IgD-negative memory B cell (primary cell): ENCODE results near the gene POU4F3. TPM values are rescaled to one million over a fixed set of nuclear protein-coding genes. Genes with fewer than 3 reads are reported as not detected.
"Not testable (repeated sequence)": the region's sequence is repeated elsewhere in the genome, so short reads cannot be mapped to it uniquely, and the experiment has no call there.

Experiments used
- H3K27ac Mint-ChIP-seq, 3 donors: one replicate each; pipeline ENCODE4 v1.8.0; 2020 to 2022; ENCODE audit warnings: mild to moderate bottlenecking in 3 of 3, mixed read lengths in 3 of 3, moderate library complexity in 1 of 3
- H3K27me3 Mint-ChIP-seq: one replicate; pipeline ENCODE4 v1.8.0; 2021; ENCODE audit warnings: mixed read lengths
- H3K36me3 Mint-ChIP-seq: one replicate; pipeline ENCODE4 v1.8.0; 2020; ENCODE audit warnings: mild to moderate bottlenecking, mixed read lengths
- H3K4me1 Mint-ChIP-seq, 3 donors: one replicate each; pipeline ENCODE4 v1.8.0; 2020 to 2022; ENCODE audit warnings: mixed read lengths in 3 of 3, mild to moderate bottlenecking in 1 of 3
- H3K4me3 Mint-ChIP-seq, 4 donors: one replicate each; pipeline ENCODE4 v1.8.0; 2020 to 2022; ENCODE audit warnings: mild to moderate bottlenecking in 4 of 4, mixed read lengths in 4 of 4, moderate library complexity in 3 of 4
- H3K9me3 Mint-ChIP-seq, 3 donors: one replicate each; pipeline ENCODE4 v1.8.0; 2020 to 2021; ENCODE audit warnings: mixed read lengths in 3 of 3, mild to moderate bottlenecking in 1 of 3
- polyA plus RNA-seq: library from polyadenylated mRNA; unstranded; fragments of 300-500 nt; fragmentation: Illumina TruSeq; gene quantifications from one replicate; pipeline ENCODE4 v1.2.3, GENCODE V29; 2021

Gene POU4F3
- polyA plus RNA-seq, result not detected

DNA sequence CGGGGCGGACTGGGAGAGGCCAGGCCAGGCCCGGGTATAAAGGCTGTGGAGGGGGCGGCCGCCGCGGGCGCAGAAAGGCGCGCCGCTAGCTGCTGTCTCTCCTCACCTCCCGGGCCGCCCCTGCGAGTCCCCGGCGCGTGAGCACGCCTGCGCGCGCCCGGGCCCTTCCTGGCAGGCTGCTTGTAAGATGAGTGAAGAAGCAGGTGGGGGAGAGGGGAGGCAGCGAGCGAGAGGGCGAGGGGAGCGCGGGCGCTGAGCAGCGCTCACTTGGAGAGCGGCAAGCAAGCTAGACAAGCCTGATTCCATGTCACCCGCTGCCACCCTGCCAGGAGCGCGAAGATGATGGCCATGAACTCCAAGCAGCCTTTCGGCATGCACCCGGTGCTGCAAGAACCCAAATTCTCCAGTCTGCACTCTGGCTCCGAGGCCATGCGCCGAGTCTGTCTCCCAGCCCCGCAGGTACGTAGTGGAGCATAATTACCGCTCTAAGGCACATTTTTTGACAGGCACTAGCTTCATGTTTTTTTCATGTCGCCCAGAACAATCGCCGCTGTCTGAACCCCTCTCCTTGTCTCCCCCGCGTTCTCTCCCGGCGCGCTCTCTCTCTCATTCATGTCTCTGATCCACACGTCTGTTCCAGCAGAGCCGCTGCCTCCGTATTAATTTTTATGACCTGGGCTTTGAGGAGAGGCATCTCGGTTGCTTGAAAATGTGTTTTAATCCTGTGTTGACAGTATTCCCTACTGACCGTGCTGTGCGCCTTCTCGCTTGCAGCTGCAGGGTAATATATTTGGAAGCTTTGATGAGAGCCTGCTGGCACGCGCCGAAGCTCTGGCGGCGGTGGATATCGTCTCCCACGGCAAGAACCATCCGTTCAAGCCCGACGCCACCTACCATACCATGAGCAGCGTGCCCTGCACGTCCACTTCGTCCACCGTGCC lies at the start of gene POU4F3:
TSS of gene POU4F3 (plus strand) at position 66 of the 941 bp plus-strand sequence. CDS start at position 340, 274 bp downstream.
- peaks cover 75% of the 10 kb centered on the region for H3K27me3 Mint-ChIP-seq
- H3K4me1 Mint-ChIP-seq, result peaks cover 0 to 6% (median 3%) of the 10 kb centered on the region in 3 donors
- H3K4me3 Mint-ChIP-seq, result peak within 1 kb of the TSS in 1 of 4 donors; percentile 84
- H3K27ac Mint-ChIP-seq, result no peak within 1 kb of the TSS
- peaks cover 0 to 4% (median 0%) of the 10 kb centered on the region in 3 donors for H3K9me3 Mint-ChIP-seq
- H3K36me3 Mint-ChIP-seq, result peaks cover 2% of the 10 kb centered on the region

DNA sequence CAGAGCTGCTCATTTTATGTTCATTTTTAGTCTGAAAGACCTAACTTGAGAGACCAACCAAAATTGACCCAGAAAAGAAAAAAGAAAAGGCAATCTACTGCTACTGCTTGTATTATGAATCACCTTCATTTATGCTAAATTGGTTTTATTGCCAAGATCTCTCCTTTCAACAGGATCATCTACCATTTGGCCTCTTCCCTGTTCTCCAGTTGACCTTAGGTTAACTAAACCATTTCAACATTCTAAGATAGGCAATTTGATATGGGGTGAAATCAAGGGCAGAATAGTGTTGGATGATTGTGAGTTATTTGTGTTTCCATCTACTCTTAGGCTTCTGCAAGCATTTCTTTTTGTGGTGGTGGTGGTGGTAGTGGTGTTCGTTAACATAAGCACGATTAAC lies 48.3 kb upstream of the POU4F3 start:
- Mint-ChIP-seq H3K4me3 (no peak overlapping the region), H3K4me1 (no peaks in the 10 kb centered on the region), H3K27ac (no peak overlapping the region), H3K9me3 (no peaks in the 10 kb centered on the region), H3K36me3 (no peaks in the 10 kb centered on the region), H3K27me3 (no peaks in the 10 kb centered on the region)

- H3K4me3 Mint-ChIP-seq, result no peak overlapping the region
- no peak overlapping the region for H3K27ac Mint-ChIP-seq
- no peaks in the 10 kb centered on the region for H3K9me3 Mint-ChIP-seq
- H3K4me1 Mint-ChIP-seq, result no peaks in the 10 kb centered on the region
- no peaks in the 10 kb centered on the region for H3K36me3 Mint-ChIP-seq
- no peaks in the 10 kb centered on the region for H3K27me3 Mint-ChIP-seq
Observed at GRCh38 chr5:146291421-146292074, 47.1 kb upstream of the POU4F3 start.

- Mint-ChIP-seq H3K27me3 (no peaks in the 10 kb centered on the region), H3K27ac (no peak overlapping the region), H3K4me3 (no peak overlapping the region), H3K36me3 (no peaks in the 10 kb centered on the region), H3K9me3 (peaks cover 0 to 1% (median 0%) of the 10 kb centered on the region in 3 donors), H3K4me1 (no peaks in the 10 kb centered on the region)
Observed at GRCh38 chr5:146296245-146296644, 42.4 kb upstream of the POU4F3 start.

GRCh38 chr5:146298920-146299319 lies 39.7 kb upstream of the POU4F3 start:
- H3K27ac Mint-ChIP-seq, H3K36me3 Mint-ChIP-seq, H3K9me3 Mint-ChIP-seq, H3K27me3 Mint-ChIP-seq, H3K4me3 Mint-ChIP-seq, H3K4me1 Mint-ChIP-seq: not testable (repeated sequence)

DNA sequence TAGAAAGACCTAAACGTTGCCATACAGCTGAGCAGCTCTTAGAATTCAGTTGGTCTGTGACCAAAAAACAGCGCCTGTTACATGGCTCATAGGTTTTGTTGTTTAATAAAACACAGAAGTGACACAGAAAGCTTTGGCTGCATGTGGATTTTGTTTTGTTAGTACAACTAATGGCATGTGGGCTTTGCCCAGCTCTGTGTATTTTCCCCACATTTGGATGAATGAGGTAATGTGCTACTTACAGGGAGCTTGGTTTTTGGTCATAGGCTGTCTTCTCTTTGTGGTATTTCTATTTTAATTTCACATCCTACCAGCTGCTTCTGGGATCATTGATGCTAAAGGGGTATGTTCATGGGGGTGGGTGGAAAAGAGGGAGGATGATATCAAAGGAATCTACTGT lies 37.0 kb upstream of the POU4F3 start:
- H3K27me3 Mint-ChIP-seq, result peaks cover 4% of the 10 kb centered on the region
- H3K27ac Mint-ChIP-seq, result no peak overlapping the region
- H3K4me1 Mint-ChIP-seq, result no peaks in the 10 kb centered on the region
- H3K36me3 Mint-ChIP-seq, result no peaks in the 10 kb centered on the region
- peaks cover 0 to 1% (median 0%) of the 10 kb centered on the region in 3 donors for H3K9me3 Mint-ChIP-seq
- H3K4me3 Mint-ChIP-seq, result no peak overlapping the region

GRCh38 chr5:146302406-146302805 lies 36.2 kb upstream of the POU4F3 start:
- H3K36me3 Mint-ChIP-seq, result no peaks in the 10 kb centered on the region
- H3K9me3 Mint-ChIP-seq, result peaks cover 0 to 1% (median 0%) of the 10 kb centered on the region in 3 donors
- H3K4me3 Mint-ChIP-seq, result no peak overlapping the region
- H3K27ac Mint-ChIP-seq, result no peak overlapping the region
- H3K4me1 Mint-ChIP-seq, result no peaks in the 10 kb centered on the region
- peaks cover 4% of the 10 kb centered on the region for H3K27me3 Mint-ChIP-seq

GRCh38 chr5:146306838-146307237 lies 31.8 kb upstream of the POU4F3 start:
- Mint-ChIP-seq H3K4me3 (no peak overlapping the region), H3K27ac (no peak overlapping the region), H3K36me3 (no peaks in the 10 kb centered on the region), H3K27me3 (peaks cover 6% of the 10 kb centered on the region), H3K4me1 (no peaks in the 10 kb centered on the region), H3K9me3 (no peaks in the 10 kb centered on the region)

DNA sequence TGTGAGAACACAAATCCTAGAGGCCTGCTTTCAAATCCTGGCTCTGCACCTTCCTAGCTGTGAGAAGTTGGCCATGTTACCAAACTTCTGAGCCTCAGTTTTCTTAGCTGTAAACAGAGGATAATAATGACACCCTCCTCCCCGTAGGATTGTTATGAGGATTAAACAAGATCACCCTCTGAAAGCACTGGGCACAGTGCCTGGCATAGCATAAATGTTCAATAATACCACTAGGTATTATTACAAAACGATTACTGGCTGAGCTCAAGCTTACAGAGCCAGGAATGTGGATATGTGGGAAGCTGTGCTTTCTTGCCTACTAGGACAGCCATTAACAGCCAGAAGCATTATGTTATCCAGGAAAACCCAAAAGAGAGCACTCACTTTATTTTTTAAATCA lies 30.8 kb upstream of the POU4F3 start:
- no peak overlapping the region for H3K27ac Mint-ChIP-seq
- H3K36me3 Mint-ChIP-seq, result no peaks in the 10 kb centered on the region
- H3K4me1 Mint-ChIP-seq, result peaks cover 0 to under 1% (median under 1%) of the 10 kb centered on the region in 3 donors
- H3K4me3 Mint-ChIP-seq, result no peak overlapping the region
- no peaks in the 10 kb centered on the region for H3K9me3 Mint-ChIP-seq
- H3K27me3 Mint-ChIP-seq, result peaks cover 6% of the 10 kb centered on the region

GRCh38 chr5:146310540-146310939 lies 28.1 kb upstream of the POU4F3 start:
- no peaks in the 10 kb centered on the region for H3K9me3 Mint-ChIP-seq
- peaks cover 2% of the 10 kb centered on the region for H3K36me3 Mint-ChIP-seq
- H3K4me3 Mint-ChIP-seq, result no peak overlapping the region
- peaks cover 0 to 5% (median 4%) of the 10 kb centered on the region in 3 donors for H3K4me1 Mint-ChIP-seq
- H3K27ac Mint-ChIP-seq, result no peak overlapping the region
- peaks cover 11% of the 10 kb centered on the region for H3K27me3 Mint-ChIP-seq

GRCh38 chr5:146311278-146311677 lies 27.4 kb upstream of the POU4F3 start:
- Mint-ChIP-seq H3K27me3 (peaks cover 17% of the 10 kb centered on the region), H3K4me1 (peaks cover 0 to 5% (median 4%) of the 10 kb centered on the region in 3 donors), H3K4me3 (no peak overlapping the region), H3K27ac (no peak overlapping the region), H3K9me3 (no peaks in the 10 kb centered on the region), H3K36me3 (peaks cover 2% of the 10 kb centered on the region)

DNA sequence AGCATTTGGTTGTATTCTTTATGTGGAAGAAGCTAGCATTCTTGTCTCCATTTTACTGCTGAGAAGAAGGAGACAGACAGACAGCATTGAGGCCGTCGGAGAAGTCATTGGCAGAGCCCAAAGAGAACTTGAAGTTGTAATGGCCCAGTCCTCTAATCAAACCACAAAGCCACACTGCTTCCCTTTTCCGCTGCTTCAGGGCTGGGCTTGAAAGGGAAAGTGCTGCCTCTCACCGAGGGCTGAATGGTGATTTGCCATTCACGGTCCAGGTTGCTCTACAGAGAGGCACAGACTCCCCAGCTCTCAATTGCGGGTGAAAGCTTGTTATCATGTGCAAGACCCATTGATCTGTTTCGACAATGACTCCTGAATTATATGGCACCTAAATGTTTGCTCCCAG lies 25.6 kb upstream of the POU4F3 start:
- Mint-ChIP-seq H3K27ac (no peak overlapping the region), H3K9me3 (no peaks in the 10 kb centered on the region), H3K4me3 (peak overlapping the region in 1 of 4 donors; percentile 39), H3K4me1 (peaks cover 0 to 5% (median 4%) of the 10 kb centered on the region in 3 donors), H3K36me3 (peaks cover 2% of the 10 kb centered on the region), H3K27me3 (peaks cover 18% of the 10 kb centered on the region)

GRCh38 chr5:146321571-146321970 lies 17.1 kb upstream of the POU4F3 start:
- no peaks in the 10 kb centered on the region for H3K9me3 Mint-ChIP-seq
- no peak overlapping the region for H3K27ac Mint-ChIP-seq
- H3K27me3 Mint-ChIP-seq, result peaks cover 1% of the 10 kb centered on the region
- no peak overlapping the region for H3K4me3 Mint-ChIP-seq
- H3K36me3 Mint-ChIP-seq, result peaks cover 2% of the 10 kb centered on the region
- no peaks in the 10 kb centered on the region for H3K4me1 Mint-ChIP-seq

DNA sequence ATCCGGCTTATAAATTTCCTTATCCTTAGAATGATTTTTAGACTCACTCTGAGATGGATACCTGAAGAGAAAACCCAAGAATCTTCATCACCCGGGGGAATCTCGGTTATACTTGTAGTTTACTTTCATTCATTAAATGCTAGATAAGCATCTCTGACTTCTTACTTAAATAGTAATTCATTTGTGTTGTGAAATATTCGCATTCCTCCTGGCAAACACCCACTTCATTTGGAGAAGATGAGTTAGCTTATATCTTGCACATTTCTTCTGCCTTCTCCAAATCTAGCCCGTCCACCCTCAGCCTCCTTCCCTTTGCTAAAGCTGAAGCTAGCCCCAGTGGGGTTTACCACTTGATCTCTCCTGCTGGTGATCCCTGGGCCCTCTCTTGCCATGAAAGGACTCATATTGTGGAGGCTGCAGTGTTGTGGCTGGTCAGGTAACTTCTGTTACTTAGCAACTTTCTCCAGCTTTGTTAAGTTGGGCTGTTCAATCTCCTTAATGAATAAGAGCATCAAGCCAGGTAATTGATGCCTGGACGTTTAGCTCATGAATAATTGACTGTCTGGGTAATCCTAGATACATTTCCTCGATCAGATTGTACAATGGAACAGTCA lies 11.3 kb upstream of the POU4F3 start:
- H3K4me1 Mint-ChIP-seq, result no peaks in the 10 kb centered on the region
- H3K4me3 Mint-ChIP-seq, result no peak overlapping the region
- H3K36me3 Mint-ChIP-seq, result peaks cover 4% of the 10 kb centered on the region
- peaks cover 11% of the 10 kb centered on the region for H3K27me3 Mint-ChIP-seq
- no peak overlapping the region for H3K27ac Mint-ChIP-seq
- peaks cover 0 to 4% (median 0%) of the 10 kb centered on the region in 3 donors for H3K9me3 Mint-ChIP-seq

- peaks cover 4% of the 10 kb centered on the region for H3K36me3 Mint-ChIP-seq
- H3K4me1 Mint-ChIP-seq, result no peaks in the 10 kb centered on the region
- H3K9me3 Mint-ChIP-seq, result peaks cover 0 to 4% (median 0%) of the 10 kb centered on the region in 3 donors
- H3K4me3 Mint-ChIP-seq, result no peak overlapping the region
- H3K27me3 Mint-ChIP-seq, result peaks cover 13% of the 10 kb centered on the region
- peak overlapping the region in 1 of 3 donors; percentile 32 for H3K27ac Mint-ChIP-seq
Observed at GRCh38 chr5:146327989-146328388, 10.7 kb upstream of the POU4F3 start.
